Head of caudate nucleus (tissue), 42 donors: Measurements from ENCODE around the gene ARL6.
A peak's percentile ranks its signal among the peaks of the same experiment; 100 is the strongest.
"Not testable (repeated sequence)": the region's sequence is repeated elsewhere in the genome, so short reads cannot be mapped to it uniquely, and the experiment has no call there.

Experiments
- DNase-seq, 42 donors: peaks; one replicate each; pipeline versions ENCODE4 v3.0.0 to v3.0.0-alpha.2; 2020 to 2021; ENCODE audit warnings: mixed read lengths in 7 of 42
- intact Hi-C: fragments of 100-400 bp; cut with DNase I; formaldehyde crosslinking; loops from one replicate; pipeline ENCODE4 v1.15.0; 2022

Gene ARL6

GRCh38 chr3:97817965-97818364 lies 53.4 kb downstream of the ARL6 start:
- intact Hi-C loops: no loop called here
- peak in 3 of 42 donors; percentile 9 to 24 (median 12) for DNase-seq

GRCh38 chr3:97820780-97821179 lies 56.2 kb downstream of the ARL6 start:
- intact Hi-C loops: loop anchor here (5.0 to 10.0 kb wide), 2 partner anchors 54 to 152 kb away; partner anchors contain the start of gene RIOX2
- DNase-seq: no peak

GRCh38 chr3:97821287-97821773 lies 56.8 kb downstream of the ARL6 start:
- intact Hi-C loops: loop anchor here (5.0 to 10.0 kb wide), 2 partner anchors 53 to 151 kb away; partner anchors contain the start of gene RIOX2
- DNase-seq: peak in 40 of 42 donors; percentile 21 to 76 (median 55)

GRCh38 chr3:97821774-97822358 lies 57.3 kb downstream of the ARL6 start, which contains the start of gene CRYBG3:
CRYBG3 (plus strand) TSS chr3:97822011; CDS start chr3:97822207, 196 bp downstream.
- intact Hi-C loops: loop anchor here (5.0 to 10.0 kb wide), 2 partner anchors 53 to 150 kb away; partner anchors contain the start of gene RIOX2

GRCh38 chr3:97822359-97822775 lies 57.8 kb downstream of the ARL6 start:
- intact Hi-C loops: loop anchor here (5.0 to 10.0 kb wide), 2 partner anchors 52 to 150 kb away; partner anchors contain the start of gene RIOX2
- DNase-seq: peak; percentile 20 to 82 (median 60)

More at GRCh38 chr3:97821774-97822358, 57.3 kb downstream of the ARL6 start, which contains the start of gene CRYBG3:
- peak; percentile 54 to 94 (median 88) for DNase-seq

- intact Hi-C loops: loop anchor here (5.0 to 10.0 kb wide), 2 partner anchors 51 to 149 kb away; partner anchors contain the start of gene RIOX2
- peak; percentile 21 to 82 (median 54) for DNase-seq
Observed at GRCh38 chr3:97823046-97824004, 58.8 kb downstream of the ARL6 start.

GRCh38 chr3:97825101-97825500 lies 60.5 kb downstream of the ARL6 start:
- intact Hi-C loops: loop anchor here (10.0 kb wide), 1 partner anchor 50 kb away; no protein-coding TSS in a partner anchor
- no peak for DNase-seq

- intact Hi-C loops: loop anchor here (10.0 kb wide), 1 partner anchor 47 kb away; no protein-coding TSS in a partner anchor
- DNase-seq: peak in 37 of 42 donors; percentile 18 to 84 (median 50)
Observed at GRCh38 chr3:97827741-97828471, 63.3 kb downstream of the ARL6 start.

- no peak for DNase-seq
- intact Hi-C loops: loop anchor here (10.0 kb wide), 1 partner anchor 46 kb away; no protein-coding TSS in a partner anchor
Observed at GRCh38 chr3:97829198-97829597, 64.6 kb downstream of the ARL6 start.

GRCh38 chr3:97830638-97831037 lies 66.1 kb downstream of the ARL6 start:
- intact Hi-C loops: no loop called here
- no peak for DNase-seq

- intact Hi-C loops: no loop called here
- DNase-seq: no peak
Observed at GRCh38 chr3:97831140-97831539, 66.6 kb downstream of the ARL6 start.

- intact Hi-C loops, DNase-seq: not testable (repeated sequence)
Observed at GRCh38 chr3:97833184-97833583, 68.6 kb downstream of the ARL6 start.

GRCh38 chr3:97835761-97836160 lies 71.2 kb downstream of the ARL6 start:
- no peak for DNase-seq
- intact Hi-C loops: no loop called here

- intact Hi-C loops: no loop called here
- no peak for DNase-seq
Observed at GRCh38 chr3:97838393-97838792, 73.8 kb downstream of the ARL6 start.

GRCh38 chr3:97839944-97840343 lies 75.4 kb downstream of the ARL6 start:
- intact Hi-C loops: no loop called here
- no peak for DNase-seq

- no peak for DNase-seq
- intact Hi-C loops: no loop called here
Observed at GRCh38 chr3:97841304-97841703, 76.7 kb downstream of the ARL6 start.

- intact Hi-C loops: no loop called here
- DNase-seq: no peak
Observed at GRCh38 chr3:97841956-97842355, 77.4 kb downstream of the ARL6 start.

- DNase-seq: no peak
- intact Hi-C loops: no loop called here
Observed at GRCh38 chr3:97848779-97849178, 84.2 kb downstream of the ARL6 start.
